Left lung (tissue), 10 donors: ENCODE results near the gene PDCL3. TPM values are rescaled to one million over a fixed set of nuclear protein-coding genes. Genes with fewer than 3 reads are reported as not detected.

Source experiments
- ATAC-seq: fragments of 200-7000 bp; cut with Tn5 transposase; one replicate; pipeline ENCODE4 v1.9.1; 2020; ENCODE audit warnings: moderate library complexity
- DNase-seq, 4 donors: peaks; one replicate each; pipeline ENCODE4 v3.0.0-alpha.2; 2013 to 2020
- H3K27ac ChIP-seq, 2 donors: fragments of 200-600 bp; sonication (generic) in 1 of 2; one replicate each; pipeline versions ENCODE4 v1.5.0 to v1.8.0; 2020 to 2021
- H3K27me3 ChIP-seq, 2 donors: fragments of 200-600 bp; sonication (generic) in 1 of 2; one replicate each; pipeline versions ENCODE4 v1.5.0 to v1.8.0; 2020 to 2021
- H3K36me3 ChIP-seq, 2 donors: fragments of 200-600 bp; sonication (generic) in 1 of 2; one replicate each; pipeline versions ENCODE4 v1.5.0 to v1.8.0; 2020 to 2021
- H3K4me1 ChIP-seq, 2 donors: fragments of 200-600 bp; one replicate each; pipeline ENCODE4 v1.8.0; 2021
- H3K4me3 ChIP-seq, 2 donors: fragments of 200-600 bp; sonication (generic) in 1 of 2; one replicate each; pipeline versions ENCODE4 v1.5.0 to v1.8.0; 2020 to 2021; ENCODE audit warnings: mild to moderate bottlenecking in 1 of 2
- H3K9me3 ChIP-seq, 2 donors: fragments of 200-600 bp; sonication (generic) in 1 of 2; one replicate each; pipeline versions ENCODE4 v1.5.0 to v1.8.0; 2020 to 2021
- CTCF ChIP-seq, 2 donors: fragments of 200-600 bp; sonication (generic) in 1 of 2; IDR thresholded peaks; one replicate each; pipeline versions ENCODE4 v1.5.0 to v1.8.0; 2021; ENCODE audit warnings: antibody characterized with exemption in 2 of 2
- intact Hi-C, 2 donors: fragments of 100-400 bp; cut with DNase I; formaldehyde crosslinking; loops; one replicate each; pipeline versions ENCODE4 v1.11.2 to v1.14.2; 2022
- polyA plus RNA-seq, 6 donors: library from polyadenylated mRNA; unstranded; fragments of 120-200 nt; gene quantifications; one replicate each; pipeline ENCODE4 v1.2.1, GENCODE V29; 2013; ENCODE audit not compliant: insufficient read length in 6 of 6
- total RNA-seq, 2 donors: library from RNA; stranded (reverse); fragmentation: NEBNext Ultra II Directional; extraction: Animal tissue kit (Norgen Biotek cat#: 25700); gene quantifications; one replicate each; pipeline ENCODE4 v1.2.1, GENCODE V29; 2021
- donor health status: DM: no; HTN: yes; CAD: no.
- donor health status: DM: no; HTN: no; CAD: no.

The PDCL3 gene
- total and polyA plus RNA-seq, 8 donors, result 17.8 to 29.2 (median 27.4) TPM

DNA sequence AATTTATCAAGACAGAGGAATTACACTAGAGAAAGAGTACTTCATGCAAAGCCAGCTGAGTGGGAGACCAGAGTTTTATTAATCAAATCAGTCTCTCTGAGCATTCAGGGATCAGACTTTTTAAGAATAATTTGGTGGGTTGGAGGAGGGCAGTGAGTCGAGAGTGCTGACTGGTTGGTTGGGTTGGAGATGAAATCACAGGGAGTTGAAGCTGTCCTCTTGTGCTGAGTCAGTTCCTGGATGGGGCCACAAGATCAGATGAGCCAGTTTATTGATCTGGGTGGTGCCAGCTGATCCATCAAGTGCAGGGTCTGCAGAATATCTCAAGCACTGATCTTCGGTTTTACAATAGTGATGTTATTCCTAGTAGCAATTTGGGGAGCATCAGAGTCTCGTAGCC lies 21.4 kb upstream of the PDCL3 start:
- H3K9me3 ChIP-seq, result no peaks in the 10 kb centered on the region
- no peaks in the 10 kb centered on the region for H3K27me3 ChIP-seq
- H3K4me3 ChIP-seq, result no peak overlapping the region
- H3K36me3 ChIP-seq, result no peaks in the 10 kb centered on the region
- H3K27ac ChIP-seq, result no peak overlapping the region
- DNase-seq (no peak), ATAC-seq (no peak)
- TF ChIP-seq CTCF (IDR thresholded peaks at IDR 0.05), result no peak
- intact Hi-C loops, result no loop called here
- no peaks in the 10 kb centered on the region for H3K4me1 ChIP-seq

DNA sequence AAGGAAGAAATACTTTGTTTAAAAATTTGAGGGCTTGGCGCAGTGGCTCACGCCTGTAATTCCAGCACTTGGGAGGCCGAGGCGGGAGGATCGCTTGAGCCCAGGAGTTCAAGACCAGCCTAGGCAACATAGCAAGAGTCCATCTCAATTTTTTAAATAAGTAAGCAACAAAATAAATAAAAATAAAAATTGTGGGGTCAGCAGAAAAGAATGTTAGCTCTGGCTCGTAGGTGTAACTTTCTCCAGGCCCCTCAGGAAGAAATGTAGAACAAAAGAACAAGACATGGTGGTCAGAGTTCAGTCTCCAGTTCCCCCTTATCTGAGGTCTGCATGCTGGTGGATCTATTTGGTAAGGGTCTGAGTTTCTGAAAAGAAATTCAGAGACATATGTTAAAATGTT lies 20.4 kb upstream of the PDCL3 start:
- no peak overlapping the region for H3K4me3 ChIP-seq

DNA sequence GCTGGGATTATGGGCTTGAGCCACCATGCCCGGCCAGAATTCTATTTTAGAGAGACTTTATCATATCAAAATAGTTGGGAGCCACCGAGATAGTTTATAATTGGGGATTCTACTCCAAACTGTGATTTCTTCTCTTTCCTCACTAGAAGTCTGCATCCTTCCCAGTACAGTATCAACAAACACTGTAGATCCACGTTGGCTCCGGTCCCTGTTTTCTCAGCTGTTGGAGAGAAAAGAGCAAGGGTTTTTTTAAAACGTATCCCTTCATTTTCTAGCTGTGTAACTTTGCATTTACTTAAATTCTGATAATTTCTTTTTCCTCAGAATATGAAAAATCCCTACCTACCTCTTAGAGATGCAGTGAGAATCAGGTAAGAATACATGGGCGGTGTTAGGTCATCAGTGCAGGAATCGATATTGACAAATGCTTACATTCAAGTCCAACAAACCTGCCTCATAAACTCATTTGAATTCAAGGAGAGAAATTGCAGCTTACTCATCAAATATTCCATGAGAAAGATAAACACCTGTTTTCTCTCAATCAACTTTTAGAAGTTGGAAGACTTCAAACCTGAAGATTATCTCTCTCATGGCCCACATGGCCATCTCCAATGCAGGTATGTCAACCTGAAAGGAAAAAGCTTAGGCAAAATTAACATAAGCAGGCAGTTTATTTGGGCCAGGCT lies 17.7 kb upstream of the PDCL3 start:
- Histone ChIP-seq H3K27me3 (no peaks in the 10 kb centered on the region), H3K4me1 (no peaks in the 10 kb centered on the region), H3K36me3 (no peaks in the 10 kb centered on the region), H3K27ac (no peak overlapping the region), H3K9me3 (no peaks in the 10 kb centered on the region), H3K4me3 (no peak overlapping the region)
- no peak for TF ChIP-seq CTCF (IDR thresholded peaks at IDR 0.05)
- intact Hi-C loops, result no loop called here
- DNase-seq (peak in 1 of 4 donors; percentile 17), ATAC-seq (no peak)

More for the DNA sequence above, 20.4 kb upstream of the PDCL3 start:
- Histone ChIP-seq H3K27ac (no peak overlapping the region), H3K9me3 (no peaks in the 10 kb centered on the region), H3K36me3 (no peaks in the 10 kb centered on the region), H3K4me1 (no peaks in the 10 kb centered on the region), H3K27me3 (no peaks in the 10 kb centered on the region)
- DNase-seq (no peak), ATAC-seq (no peak)
- intact Hi-C loops, result no loop called here
- TF ChIP-seq CTCF (IDR thresholded peaks at IDR 0.05), result no peak

- Histone ChIP-seq H3K4me3 (no peak overlapping the region), H3K9me3 (no peaks in the 10 kb centered on the region), H3K27me3 (no peaks in the 10 kb centered on the region), H3K36me3 (no peaks in the 10 kb centered on the region), H3K27ac (no peak overlapping the region), H3K4me1 (no peaks in the 10 kb centered on the region)
- no peak for DNase-seq
- ATAC-seq, result no peak
- intact Hi-C loops, result no loop called here
- TF ChIP-seq CTCF (IDR thresholded peaks at IDR 0.05), result no peak
Measured at GRCh38 chr2:100546469-100546868, 16.3 kb upstream of the PDCL3 start.

DNA sequence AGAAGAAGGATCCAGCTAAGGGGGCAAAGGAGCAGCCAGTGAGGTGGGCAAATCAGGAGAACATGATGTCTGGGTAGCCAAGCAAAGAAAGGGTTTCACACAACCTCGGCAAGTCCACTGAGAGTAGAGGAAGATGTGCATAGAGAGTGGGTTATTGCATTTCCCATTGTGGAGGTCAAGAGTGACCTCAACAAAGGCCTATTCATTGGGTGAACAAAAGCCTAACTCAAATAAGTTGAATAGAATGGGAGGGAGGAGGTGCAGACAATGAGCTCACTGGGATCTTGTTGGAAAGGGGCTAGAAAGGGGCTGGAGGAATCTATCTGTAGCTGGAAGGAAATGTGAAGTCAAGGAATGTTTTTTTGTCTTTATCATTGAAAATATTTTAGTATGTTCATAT lies 14.0 kb upstream of the PDCL3 start:
- H3K4me3 ChIP-seq, result no peak overlapping the region
- no peak for TF ChIP-seq CTCF (IDR thresholded peaks at IDR 0.05)
- H3K27ac ChIP-seq, result no peak overlapping the region
- intact Hi-C loops, result no loop called here
- no peaks in the 10 kb centered on the region for H3K27me3 ChIP-seq
- H3K4me1 ChIP-seq, result no peaks in the 10 kb centered on the region
- H3K9me3 ChIP-seq, result no peaks in the 10 kb centered on the region
- no peaks in the 10 kb centered on the region for H3K36me3 ChIP-seq
- DNase-seq (no peak), ATAC-seq (no peak)
